PC-9 (cell line): ENCODE data around the gene TGFBR3. TPM values are rescaled to one million over a fixed set of nuclear protein-coding genes. Genes with fewer than 3 reads are reported as not detected.

Source experiments
- BruUV-seq: library from RNA; stranded (reverse); fragments of 400-500 nt; replicated peaks from 2 replicates; lab custom pipeline; 2021; lab: Mats Ljungman, UMichigan
- CTCF ChIA-PET: fragments of 300-600 bp; sonication (Branson Sonifier 250); formaldehyde crosslinking; loops from one replicate; lab custom pipeline; 2022; ENCODE audit warnings: antibody characterized with exemption; lab: Charles Lee
- POLR2A ChIA-PET: fragments of 300-600 bp; sonication (Branson Sonifier 250); formaldehyde crosslinking; loops from one replicate; lab custom pipeline; 2022; ENCODE audit warnings: antibody characterized with exemption; ENCODE audit not compliant: unreplicated experiment; lab: Charles Lee
- DNase-seq, 2 experiments: peaks; one replicate each; pipeline versions ENCODE4 v3.0.0 to v3.0.0-alpha.2; 2015 to 2022; ENCODE audit warnings: mixed read lengths in 1 of 2
- H2AFZ ChIP-seq: fragments of 200-600 bp; sonication (generic); 2 replicates; pipeline ENCODE4 v1.8.1; 2017; ENCODE audit warnings: antibody characterized with exemption
- H3F3A ChIP-seq: fragments of 200-600 bp; sonication (generic); 2 replicates; pipeline ENCODE4 v1.8.1; 2017; ENCODE audit warnings: antibody characterized with exemption, mild to moderate bottlenecking, low read depth; ENCODE audit not compliant: insufficient read depth
- H3K27ac ChIP-seq: fragments of 200-600 bp; sonication (generic); 2 replicates; pipeline ENCODE4 v1.6.1; 2016; ENCODE audit warnings: mixed run types
- H3K27me3 ChIP-seq: fragments of 200-600 bp; sonication (generic); 2 replicates; pipeline ENCODE4 v1.6.1; 2016; ENCODE audit warnings: low read depth, mixed run types; ENCODE audit not compliant: insufficient read depth
- H3K36me3 ChIP-seq: fragments of 200-600 bp; sonication (generic); 2 replicates; pipeline ENCODE4 v1.6.1; 2016; ENCODE audit warnings: low read depth, mixed run types
- H3K4me1 ChIP-seq: fragments of 200-600 bp; sonication (generic); replicated peaks from 2 replicates; pipeline ENCODE4 v1.6.1; 2016; ENCODE audit warnings: mixed run types; ENCODE audit not compliant: insufficient read depth
- H3K4me2 ChIP-seq: fragments of 200-600 bp; sonication (generic); 2 replicates; pipeline ENCODE4 v1.6.1; 2017; ENCODE audit warnings: mixed run types
- H3K4me3 ChIP-seq: fragments of 200-600 bp; sonication (generic); 2 replicates; pipeline ENCODE4 v1.6.1; 2016; ENCODE audit warnings: mixed run types
- H3K79me2 ChIP-seq: fragments of 200-600 bp; sonication (generic); 2 replicates; pipeline ENCODE4 v1.6.1; 2017; ENCODE audit warnings: low read depth, mixed run types
- H3K9me2 ChIP-seq: fragments of 200-600 bp; sonication (generic); 2 replicates; pipeline ENCODE4 v1.8.1; 2017; ENCODE audit warnings: mild to moderate bottlenecking; ENCODE audit not compliant: insufficient read depth
- H3K9me3 ChIP-seq: fragments of 200-600 bp; sonication (generic); 2 replicates; pipeline ENCODE4 v1.8.1; 2016; ENCODE audit warnings: low read depth; ENCODE audit not compliant: insufficient read depth
- H4K20me1 ChIP-seq: fragments of 200-600 bp; sonication (generic); 2 replicates; pipeline ENCODE4 v1.8.1; 2017; ENCODE audit not compliant: insufficient read depth
- EZH2 ChIP-seq: fragments of 200-600 bp; sonication (generic); IDR thresholded peaks from 2 replicates; pipeline ENCODE4 v1.8.0; 2017; ENCODE audit warnings: antibody characterized with exemption, low read depth
- intact Hi-C: fragments of 100-400 bp; cut with micrococcal nuclease; formaldehyde crosslinking; loops from one replicate; pipeline ENCODE4 v1.10.0; 2022; ENCODE audit not compliant: unreplicated experiment
- total RNA-seq: library from RNA; stranded (reverse); gene quantifications from 2 replicates; pipeline ENCODE4 v1.2.3, GENCODE V29; 2021
- TF ChIP-seq, protein P1 (sequence below): fragments of 200-600 bp; sonication (generic); conservative IDR thresholded peaks from 2 replicates; pipeline ENCODE4 v1.6.1; 2017; ENCODE audit warnings: mixed run types, antibody characterized with exemption, mild to moderate bottlenecking, moderate library complexity

TGFBR3 gene
- total RNA-seq, 1 experiment from 2014 or later = 1.6 TPM

- no TSS peak for BruUV-seq
- ChIA-PET CTCF (interaction anchor here (0.7 kb wide), 1 partner anchor 43 kb away, joined by 6 read pairs; no protein-coding TSS in a partner anchor), POLR2A (no interaction called here)
- H3K9me3 ChIP-seq = no peaks in the 10 kb centered on the region
- H3K9me2 ChIP-seq = no peaks in the 10 kb centered on the region
- H4K20me1 ChIP-seq = no peaks in the 10 kb centered on the region
- intact Hi-C loops = no loop called here
- TF ChIP-seq, protein P1, sequence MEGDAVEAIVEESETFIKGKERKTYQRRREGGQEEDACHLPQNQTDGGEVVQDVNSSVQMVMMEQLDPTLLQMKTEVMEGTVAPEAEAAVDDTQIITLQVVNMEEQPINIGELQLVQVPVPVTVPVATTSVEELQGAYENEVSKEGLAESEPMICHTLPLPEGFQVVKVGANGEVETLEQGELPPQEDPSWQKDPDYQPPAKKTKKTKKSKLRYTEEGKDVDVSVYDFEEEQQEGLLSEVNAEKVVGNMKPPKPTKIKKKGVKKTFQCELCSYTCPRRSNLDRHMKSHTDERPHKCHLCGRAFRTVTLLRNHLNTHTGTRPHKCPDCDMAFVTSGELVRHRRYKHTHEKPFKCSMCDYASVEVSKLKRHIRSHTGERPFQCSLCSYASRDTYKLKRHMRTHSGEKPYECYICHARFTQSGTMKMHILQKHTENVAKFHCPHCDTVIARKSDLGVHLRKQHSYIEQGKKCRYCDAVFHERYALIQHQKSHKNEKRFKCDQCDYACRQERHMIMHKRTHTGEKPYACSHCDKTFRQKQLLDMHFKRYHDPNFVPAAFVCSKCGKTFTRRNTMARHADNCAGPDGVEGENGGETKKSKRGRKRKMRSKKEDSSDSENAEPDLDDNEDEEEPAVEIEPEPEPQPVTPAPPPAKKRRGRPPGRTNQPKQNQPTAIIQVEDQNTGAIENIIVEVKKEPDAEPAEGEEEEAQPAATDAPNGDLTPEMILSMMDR = no peak
- TF ChIP-seq EZH2 = no peak
- no peaks in the 10 kb centered on the region for H3K36me3 ChIP-seq
- H3F3A ChIP-seq = no peaks in the 10 kb centered on the region
- no peak overlapping the region for H3K4me3 ChIP-seq
- DNase-seq = no peak
- H2AFZ ChIP-seq = no peak overlapping the region
- no peaks in the 10 kb centered on the region for H3K4me1 ChIP-seq
- H3K4me2 ChIP-seq = no peak overlapping the region
- H3K79me2 ChIP-seq = no peaks in the 10 kb centered on the region
- H3K27me3 ChIP-seq = no peaks in the 10 kb centered on the region
- no peak overlapping the region for H3K27ac ChIP-seq
Measured at GRCh38 chr1:91708691-91709090, 177.3 kb downstream of the TGFBR3 start.

- Histone ChIP-seq H3K4me3 (no peak overlapping the region), H3K27ac (no peak overlapping the region), H3K79me2 (no peaks in the 10 kb centered on the region), H3K4me2 (no peak overlapping the region), H4K20me1 (no peaks in the 10 kb centered on the region), H3K9me3 (no peaks in the 10 kb centered on the region), H3K27me3 (no peaks in the 10 kb centered on the region), H3K4me1 (no peaks in the 10 kb centered on the region), H3K36me3 (no peaks in the 10 kb centered on the region), H2AFZ (no peak overlapping the region), H3F3A (no peaks in the 10 kb centered on the region), H3K9me2 (no peaks in the 10 kb centered on the region)
- POLR2A ChIA-PET = no interaction called here
- intact Hi-C loops = no loop called here
- no peak for TF ChIP-seq EZH2
- BruUV-seq = no TSS peak
- CTCF ChIA-PET = no interaction called here
- no peak for DNase-seq
Measured at GRCh38 chr1:91707890-91708218, 178.1 kb downstream of the TGFBR3 start.

DNA sequence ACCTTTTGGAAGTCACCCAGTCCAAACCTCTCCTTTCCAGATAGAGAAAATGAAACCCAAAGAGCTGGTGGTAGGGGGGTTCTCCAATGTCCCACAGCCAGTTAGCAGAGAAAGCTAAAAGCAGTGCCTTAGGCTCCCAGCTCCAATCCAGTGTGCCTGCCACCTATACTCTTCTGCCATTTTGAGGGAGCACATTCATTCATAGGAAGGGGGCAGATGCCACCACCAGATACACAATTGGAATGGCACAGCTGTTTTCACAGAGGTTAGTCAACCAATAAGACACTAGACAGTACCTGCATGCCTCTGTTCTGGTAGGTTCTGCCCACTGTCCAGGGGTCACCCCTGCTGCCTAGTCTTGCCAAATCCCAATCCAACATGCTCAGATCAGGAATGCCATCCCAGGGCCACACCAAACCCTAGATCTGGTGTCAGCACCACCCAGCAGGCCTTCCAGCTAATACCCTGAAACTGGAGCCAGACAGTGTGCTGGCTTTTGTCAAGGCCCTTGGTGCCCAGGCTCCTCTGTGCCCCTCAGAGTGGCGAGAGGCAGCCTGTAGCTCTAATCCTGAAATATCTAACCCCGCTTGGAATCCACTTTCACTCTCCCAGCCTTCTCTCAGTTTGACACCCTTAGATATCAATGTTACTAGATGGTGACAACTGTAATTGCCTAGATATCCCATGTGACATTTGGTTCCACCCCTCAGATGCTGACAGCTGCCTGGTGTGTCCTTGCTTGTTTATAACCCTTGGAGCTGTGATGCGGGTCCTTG, 178.6 kb downstream of the TGFBR3 start:
- Histone ChIP-seq H4K20me1 (no peaks in the 10 kb centered on the region), H3K4me3 (no peak overlapping the region), H3K4me2 (no peak overlapping the region), H3K36me3 (no peaks in the 10 kb centered on the region), H3K9me3 (no peaks in the 10 kb centered on the region), H3K27me3 (no peaks in the 10 kb centered on the region), H3K79me2 (no peaks in the 10 kb centered on the region), H3K27ac (no peak overlapping the region), H3K9me2 (no peaks in the 10 kb centered on the region), H3F3A (no peaks in the 10 kb centered on the region), H3K4me1 (no peaks in the 10 kb centered on the region), H2AFZ (no peak overlapping the region)
- POLR2A ChIA-PET = no interaction called here
- no peak for TF ChIP-seq EZH2
- TF ChIP-seq, protein P1 = no peak
- intact Hi-C loops = no loop called here
- CTCF ChIA-PET = no interaction called here
- DNase-seq = no peak
- BruUV-seq = no TSS peak
